Anterior cingulate cortex (tissue), 58 donors: Measurements from ENCODE around the gene MCC.
A peak's percentile ranks its signal among the peaks of the same experiment; 100 is the strongest.

Experiments used
- DNase-seq, 58 donors: peaks; one replicate each; lab custom pipeline; 2025; lab: John Stamatoyannopoulos, UW

MCC gene

GRCh38 chr5:113031104-113031503 is 457.1 kb downstream of the MCC start:
- no peak for DNase-seq

GRCh38 chr5:113029614-113030013 is 458.6 kb downstream of the MCC start:
- no peak for DNase-seq

GRCh38 chr5:113027431-113027830 is 460.8 kb downstream of the MCC start:
- no peak for DNase-seq

- no peak for DNase-seq
Observed at GRCh38 chr5:113027015-113027414, 461.2 kb downstream of the MCC start.

GRCh38 chr5:113026211-113026610 is 462.0 kb downstream of the MCC start:
- DNase-seq = no peak

GRCh38 chr5:113025596-113025995 is 462.7 kb downstream of the MCC start:
- no peak for DNase-seq

- DNase-seq = no peak
Observed at GRCh38 chr5:113024076-113024697, 464.1 kb downstream of the MCC start.

GRCh38 chr5:113022661-113023060 is 465.6 kb downstream of the MCC start:
- no peak for DNase-seq

GRCh38 chr5:113020461-113021273 is 467.6 kb downstream of the MCC start:
- no peak for DNase-seq

GRCh38 chr5:113017881-113018635 is 470.2 kb downstream of the MCC start:
- DNase-seq = no peak

GRCh38 chr5:113005454-113005853 is 482.8 kb downstream of the MCC start:
- DNase-seq = no peak

GRCh38 chr5:113003763-113004162 is 484.5 kb downstream of the MCC start:
- no peak for DNase-seq

- DNase-seq = no peak
Observed at GRCh38 chr5:113002423-113002822, 485.8 kb downstream of the MCC start.

GRCh38 chr5:113000466-113000865 is 487.8 kb downstream of the MCC start:
- DNase-seq = no peak

GRCh38 chr5:112998296-112998695 is 490.0 kb downstream of the MCC start:
- no peak for DNase-seq

- no peak for DNase-seq
Observed at GRCh38 chr5:112996830-112997374, 491.4 kb downstream of the MCC start.

GRCh38 chr5:112995764-112996618 is 492.3 kb downstream of the MCC start:
- peak in 53 of 58 donors; percentile 2 to 81 (median 34) for DNase-seq

GRCh38 chr5:112986224-112986623 is 502.0 kb downstream of the MCC start:
- DNase-seq = no peak

- DNase-seq = no peak
Observed at GRCh38 chr5:112983363-112983762, 504.9 kb downstream of the MCC start.

GRCh38 chr5:112979723-112980122 is 508.5 kb downstream of the MCC start:
- no peak for DNase-seq
